CD4-positive, alpha-beta memory T cell (primary cell): ENCODE measurements around the gene LPO. TPM values are rescaled to one million over a fixed set of nuclear protein-coding genes. Genes with fewer than 3 reads are reported as not detected.
A peak's percentile ranks its signal among the peaks of the same experiment; 100 is the strongest.

ENCODE experiments used
- CTCF ChIA-PET: fragments of 350-600 bp; sonication (Branson Sonifier 250); formaldehyde crosslinking; loops from one replicate; lab custom pipeline; 2021; ENCODE audit warnings: inconsistent platforms; ENCODE audit not compliant: partially characterized antibody; lab: Charles Lee
- POLR2A ChIA-PET: fragments of 350-600 bp; sonication (Branson Sonifier 250); formaldehyde crosslinking; loops from one replicate; lab custom pipeline; 2021; ENCODE audit not compliant: partially characterized antibody; lab: Charles Lee
- DNase-seq, 5 donors: peaks; one replicate each; pipeline versions ENCODE4 v3.0.0 to v3.0.0-alpha.2; 2020 to 2022; ENCODE audit warnings: mixed read lengths in 1 of 5
- H3K27ac ChIP-seq: one replicate; pipeline ENCODE4 v1.7.0; 2013; ENCODE audit warnings: low read depth, low read length
- H3K27me3 ChIP-seq: 2 replicates; pipeline ENCODE4 v1.7.0; 2013; ENCODE audit warnings: mild to moderate bottlenecking, low read length, moderate library complexity; ENCODE audit not compliant: insufficient read depth
- H3K36me3 ChIP-seq: 2 replicates; pipeline ENCODE4 v1.7.0; 2013; ENCODE audit warnings: mild to moderate bottlenecking, low read length, moderate library complexity; ENCODE audit not compliant: insufficient read depth
- H3K4me1 ChIP-seq: 2 replicates; pipeline ENCODE4 v1.7.0; 2013; ENCODE audit warnings: mild to moderate bottlenecking, low read length, moderate library complexity; ENCODE audit not compliant: insufficient read depth
- H3K4me3 ChIP-seq, 2 donors: one replicate each; pipeline ENCODE4 v1.7.0; 2013; ENCODE audit warnings: low read length in 2 of 2, mild to moderate bottlenecking in 1 of 2
- H3K9me3 ChIP-seq, 2 donors: one replicate each; pipeline ENCODE4 v1.7.0; 2013; ENCODE audit warnings: low read length in 2 of 2, control low read depth in 1 of 2; ENCODE audit not compliant: control insufficient read depth in 1 of 2
- H3K27ac Mint-ChIP-seq, 7 donors: one replicate each; pipeline ENCODE4 v1.8.0; 2020 to 2021; ENCODE audit warnings: mixed read lengths in 7 of 7, mild to moderate bottlenecking in 6 of 7, inconsistent platforms in 3 of 7, moderate library complexity in 3 of 7
- H3K27me3 Mint-ChIP-seq, 2 donors: one replicate each; pipeline ENCODE4 v1.8.0; 2020 to 2021; ENCODE audit warnings: mixed read lengths in 2 of 2
- H3K36me3 Mint-ChIP-seq, 2 donors: one replicate each; pipeline ENCODE4 v1.8.0; 2020 to 2021; ENCODE audit warnings: mixed read lengths in 2 of 2, inconsistent platforms in 1 of 2, mild to moderate bottlenecking in 1 of 2
- H3K4me1 Mint-ChIP-seq, 4 donors: one replicate each; pipeline ENCODE4 v1.8.0; 2020 to 2021; ENCODE audit warnings: mixed read lengths in 4 of 4, mild to moderate bottlenecking in 1 of 4
- H3K4me3 Mint-ChIP-seq, 8 donors: one replicate each; pipeline ENCODE4 v1.8.0; 2020 to 2021; ENCODE audit warnings: mixed read lengths in 8 of 8, mild to moderate bottlenecking in 7 of 8, moderate library complexity in 6 of 8, inconsistent platforms in 3 of 8
- H3K9me3 Mint-ChIP-seq, 8 donors: one replicate each; pipeline ENCODE4 v1.8.0; 2020 to 2021; ENCODE audit warnings: mixed read lengths in 8 of 8, mild to moderate bottlenecking in 5 of 8, inconsistent platforms in 3 of 8, moderate library complexity in 1 of 8
- intact Hi-C: fragments of 100-400 bp; cut with micrococcal nuclease; formaldehyde crosslinking; loops from one replicate; pipeline ENCODE4 v1.15.1; 2023
- polyA plus RNA-seq, 2 donors: library from polyadenylated mRNA; unstranded; fragments of 300-500 nt; fragmentation: Illumina TruSeq; gene quantifications; one replicate each; pipeline ENCODE4 v1.2.3, GENCODE V29; 2021
- total RNA-seq, 2 experiments: library from RNA; stranded (reverse); gene quantifications; one replicate each; pipeline ENCODE4 v1.2.3, GENCODE V29; 2021

Gene LPO
- total and polyA plus RNA-seq, 4 experiments from 2014 or later = not detected

- POLR2A ChIA-PET = no interaction called here
- Mint-ChIP-seq H3K9me3 (no peaks in the 10 kb centered on the region), H3K27me3 (peaks cover 21 to 38% of the 10 kb centered on the region in 2 donors), H3K4me1 (no peaks in the 10 kb centered on the region), H3K4me3 (no peak overlapping the region), H3K27ac (no peak overlapping the region), H3K36me3 (no peaks in the 10 kb centered on the region)
- CTCF ChIA-PET = interaction anchor here (0.8 kb wide), 1 partner anchor 17 kb away, joined by 3 read pairs; no protein-coding TSS in a partner anchor
- Histone ChIP-seq H3K36me3 (no peaks in the 10 kb centered on the region), H3K9me3 (no peaks in the 10 kb centered on the region), H3K27me3 (peaks cover 16% of the 10 kb centered on the region), H3K27ac (no peak overlapping the region), H3K4me1 (no peaks in the 10 kb centered on the region), H3K4me3 (no peak overlapping the region)
- no peak for DNase-seq
- intact Hi-C loops = no loop called here
Observed at GRCh38 chr17:58265902-58266875, 27.8 kb downstream of the LPO start.

- Mint-ChIP-seq H3K4me1 (no peaks in the 10 kb centered on the region), H3K4me3 (no peak overlapping the region), H3K36me3 (no peaks in the 10 kb centered on the region), H3K27ac (peak overlapping the region in 1 of 7 donors; percentile 42), H3K9me3 (no peaks in the 10 kb centered on the region), H3K27me3 (peaks cover 13 to 27% of the 10 kb centered on the region in 2 donors)
- no peaks in the 10 kb centered on the region for H3K9me3 ChIP-seq
- POLR2A ChIA-PET = no interaction called here
- no peak for DNase-seq
- intact Hi-C loops = no loop called here
- H3K4me3 ChIP-seq = no peak overlapping the region
- peaks cover 16% of the 10 kb centered on the region for H3K27me3 ChIP-seq
- no peaks in the 10 kb centered on the region for H3K36me3 ChIP-seq
- no peak overlapping the region for H3K27ac ChIP-seq
- H3K4me1 ChIP-seq = no peaks in the 10 kb centered on the region
- CTCF ChIA-PET = interaction anchor here (1.4 kb wide), 1 partner anchor 10 kb away, joined by 3 read pairs; no protein-coding TSS in a partner anchor
Observed at GRCh38 chr17:58267347-58268324, 29.3 kb downstream of the LPO start.

- Histone ChIP-seq H3K27ac (no peak overlapping the region), H3K36me3 (no peaks in the 10 kb centered on the region), H3K4me3 (no peak overlapping the region), H3K27me3 (peaks cover 15% of the 10 kb centered on the region), H3K9me3 (no peaks in the 10 kb centered on the region), H3K4me1 (no peaks in the 10 kb centered on the region)
- Mint-ChIP-seq H3K9me3 (no peaks in the 10 kb centered on the region), H3K4me1 (no peaks in the 10 kb centered on the region), H3K4me3 (no peak overlapping the region), H3K27ac (peak overlapping the region in 1 of 7 donors; percentile 42), H3K27me3 (peaks cover 15 to 23% of the 10 kb centered on the region in 2 donors), H3K36me3 (no peaks in the 10 kb centered on the region)
- no peak for DNase-seq
- intact Hi-C loops = no loop called here
- ChIA-PET CTCF (interaction anchor here (1.4 kb wide), 1 partner anchor 9 kb away, joined by 3 read pairs; no protein-coding TSS in a partner anchor), POLR2A (no interaction called here)
Observed at GRCh38 chr17:58268326-58268725, 29.9 kb downstream of the LPO start.

- H3K4me1 Mint-ChIP-seq = peaks cover 0 to 1% (median 0%) of the 10 kb centered on the region in 4 donors
- H3K4me1 ChIP-seq = no peaks in the 10 kb centered on the region
- no peak for DNase-seq
- no peak overlapping the region for H3K27ac ChIP-seq
- intact Hi-C loops = no loop called here
- H3K9me3 Mint-ChIP-seq = no peaks in the 10 kb centered on the region
- H3K4me3 Mint-ChIP-seq = no peak overlapping the region
- H3K36me3 Mint-ChIP-seq = no peaks in the 10 kb centered on the region
- H3K27ac Mint-ChIP-seq = no peak overlapping the region
- POLR2A ChIA-PET = no interaction called here
- no peaks in the 10 kb centered on the region for H3K9me3 ChIP-seq
- no peak overlapping the region for H3K4me3 ChIP-seq
- peaks cover 10% of the 10 kb centered on the region for H3K27me3 ChIP-seq
- CTCF ChIA-PET = interaction anchor here (1.4 kb wide), 1 partner anchor 8 kb away, joined by 3 read pairs; no protein-coding TSS in a partner anchor
- peaks cover 13 to 20% of the 10 kb centered on the region in 2 donors for H3K27me3 Mint-ChIP-seq
- H3K36me3 ChIP-seq = no peaks in the 10 kb centered on the region
Observed at GRCh38 chr17:58268774-58269556, 30.6 kb downstream of the LPO start.

- no peaks in the 10 kb centered on the region for H3K4me1 ChIP-seq
- Mint-ChIP-seq H3K4me1 (peaks cover 0 to 1% (median 0%) of the 10 kb centered on the region in 4 donors), H3K9me3 (no peaks in the 10 kb centered on the region), H3K4me3 (no peak overlapping the region), H3K27ac (no peak overlapping the region), H3K27me3 (peaks cover 7 to 14% of the 10 kb centered on the region in 2 donors), H3K36me3 (no peaks in the 10 kb centered on the region)
- peaks cover 3% of the 10 kb centered on the region for H3K27me3 ChIP-seq
- CTCF ChIA-PET = no interaction called here
- no peaks in the 10 kb centered on the region for H3K9me3 ChIP-seq
- H3K4me3 ChIP-seq = no peak overlapping the region
- H3K36me3 ChIP-seq = no peaks in the 10 kb centered on the region
- no peak for DNase-seq
- no peak overlapping the region for H3K27ac ChIP-seq
- POLR2A ChIA-PET = no interaction called here
- intact Hi-C loops = no loop called here
Observed at GRCh38 chr17:58269557-58270291, 31.3 kb downstream of the LPO start.

GRCh38 chr17:58270476-58271215, 32.3 kb downstream of the LPO start:
- H3K36me3 Mint-ChIP-seq = no peaks in the 10 kb centered on the region

More at GRCh38 chr17:58270476-58271215, 32.3 kb downstream of the LPO start:
- intact Hi-C loops = no loop called here
- Histone ChIP-seq H3K9me3 (no peaks in the 10 kb centered on the region), H3K4me1 (no peaks in the 10 kb centered on the region), H3K27ac (no peak overlapping the region), H3K27me3 (no peaks in the 10 kb centered on the region), H3K36me3 (no peaks in the 10 kb centered on the region), H3K4me3 (no peak overlapping the region)
- Mint-ChIP-seq H3K27me3 (peaks cover 4 to 14% of the 10 kb centered on the region in 2 donors), H3K9me3 (no peaks in the 10 kb centered on the region), H3K4me3 (no peak overlapping the region), H3K27ac (no peak overlapping the region), H3K4me1 (peaks cover 0 to 1% (median 0%) of the 10 kb centered on the region in 4 donors)
- POLR2A ChIA-PET = no interaction called here
- CTCF ChIA-PET = no interaction called here
- DNase-seq = no peak
